Spleen (tissue), 7 donors: Measurements from ENCODE around the gene TBCE.

ENCODE experiments used
- CTCF ChIP-seq, 11 experiments: fragments of 200-600 bp in 7 of 11; fragments of 450-650 bp in 4 of 11; sonication (generic) in 4 of 11; IDR thresholded peaks in 8 of 11; conservative IDR thresholded peaks in 3 of 11; 1 replicate in 7 of 11; 2 replicates in 4 of 11; pipeline versions ENCODE4 v1.4.0 to v1.8.0; 2016 to 2021; ENCODE audit warnings: antibody characterized with exemption in 11 of 11, inconsistent platforms in 4 of 11, mild to moderate bottlenecking in 1 of 11
- POLR2A ChIP-seq, 3 donors: fragments of 450-650 bp; IDR thresholded peaks; one replicate each; pipeline ENCODE4 v1.5.1; 2017; ENCODE audit warnings: antibody characterized with exemption in 3 of 3, mild to moderate bottlenecking in 1 of 3
- POLR2AphosphoS5 ChIP-seq, 3 donors: sonication (generic); formaldehyde crosslinking; IDR thresholded peaks; one replicate each; pipeline ENCODE4 v1.5.1; 2017; ENCODE audit warnings: antibody characterized with exemption in 3 of 3
- donor health status: DM: no; HTN: no; CAD: no; lungs with moderate emphysema.
- donor health status: DM: no; HTN: no; CAD: no.
- donor health status: DM: no; HTN: no; CAD: no.

GRCh38 chr1:235351898-235352297, 15.3 kb upstream of the TBCE start:
- TF ChIP-seq CTCF (IDR thresholded peaks at IDR 0.05 in 8 of 11, conservative IDR thresholded peaks at IDR 0.05 in 3 of 11) = no peak
- no peak for TF ChIP-seq POLR2A (IDR thresholded peaks at IDR 0.05)
- no peak for TF ChIP-seq POLR2AphosphoS5 (IDR thresholded peaks at IDR 0.05)
